Adrenal gland (tissue), 5 donors: ENCODE measurements around the gene GYG2.

Experiments used
- POLR2A ChIP-seq, 2 donors: fragments of 450-650 bp; IDR thresholded peaks; one replicate each; pipeline ENCODE4 v1.6.1; 2017; ENCODE audit warnings: antibody characterized with exemption in 2 of 2, mild to moderate bottlenecking in 2 of 2, moderate library complexity in 1 of 2
- TF ChIP-seq, protein P1 (sequence below), 6 experiments: fragments of 450-650 bp in 4 of 6; fragments of 200-600 bp in 2 of 6; sonication (generic) in 1 of 6; IDR thresholded peaks; 1 replicate in 5 of 6; 2 replicates in 1 of 6; pipeline versions ENCODE4 v1.5.1 to v1.8.0; 2016 to 2021; ENCODE audit warnings: antibody characterized with exemption in 6 of 6, mild to moderate bottlenecking in 2 of 6, moderate library complexity in 1 of 6
- donor health status: DM: no; HTN: no; CAD: no.

DNA sequence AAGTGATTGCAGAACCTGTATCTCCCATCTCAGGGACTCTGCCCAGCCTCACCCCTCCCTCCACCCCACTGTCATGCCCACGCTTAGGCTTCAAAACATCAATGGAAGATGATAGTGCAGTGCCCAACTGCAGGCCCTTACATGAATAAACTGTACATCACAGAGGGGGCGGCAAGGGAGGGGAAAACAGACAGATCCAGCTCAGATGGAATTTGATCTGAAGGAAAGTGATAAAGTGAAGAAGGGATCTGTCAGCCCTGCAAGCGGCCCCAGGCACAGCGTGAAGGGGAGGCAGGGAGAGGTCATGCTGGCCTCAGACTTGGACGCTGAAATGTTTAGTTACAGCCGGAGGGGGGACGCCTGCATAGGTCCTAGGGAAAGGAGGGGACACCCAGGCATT, 38.5 kb downstream of the GYG2 start:
- TF ChIP-seq, protein P1, sequence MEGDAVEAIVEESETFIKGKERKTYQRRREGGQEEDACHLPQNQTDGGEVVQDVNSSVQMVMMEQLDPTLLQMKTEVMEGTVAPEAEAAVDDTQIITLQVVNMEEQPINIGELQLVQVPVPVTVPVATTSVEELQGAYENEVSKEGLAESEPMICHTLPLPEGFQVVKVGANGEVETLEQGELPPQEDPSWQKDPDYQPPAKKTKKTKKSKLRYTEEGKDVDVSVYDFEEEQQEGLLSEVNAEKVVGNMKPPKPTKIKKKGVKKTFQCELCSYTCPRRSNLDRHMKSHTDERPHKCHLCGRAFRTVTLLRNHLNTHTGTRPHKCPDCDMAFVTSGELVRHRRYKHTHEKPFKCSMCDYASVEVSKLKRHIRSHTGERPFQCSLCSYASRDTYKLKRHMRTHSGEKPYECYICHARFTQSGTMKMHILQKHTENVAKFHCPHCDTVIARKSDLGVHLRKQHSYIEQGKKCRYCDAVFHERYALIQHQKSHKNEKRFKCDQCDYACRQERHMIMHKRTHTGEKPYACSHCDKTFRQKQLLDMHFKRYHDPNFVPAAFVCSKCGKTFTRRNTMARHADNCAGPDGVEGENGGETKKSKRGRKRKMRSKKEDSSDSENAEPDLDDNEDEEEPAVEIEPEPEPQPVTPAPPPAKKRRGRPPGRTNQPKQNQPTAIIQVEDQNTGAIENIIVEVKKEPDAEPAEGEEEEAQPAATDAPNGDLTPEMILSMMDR (IDR thresholded peaks at IDR 0.05) = no peak
- TF ChIP-seq POLR2A (IDR thresholded peaks at IDR 0.05) = no peak
